H1 (cell line): Measurements from ENCODE around the gene TAAR9. TPM values are rescaled to one million over a fixed set of nuclear protein-coding genes. Genes with fewer than 3 reads are reported as not detected.

Experiments
- CTCF ChIA-PET: fragments of 300-600 bp; sonication (Branson Sonifier 250); formaldehyde crosslinking; loops from one replicate; lab custom pipeline; 2021; ENCODE audit not compliant: partially characterized antibody; lab: Charles Lee
- POLR2A ChIA-PET: fragments of 300-600 bp; sonication (Branson Sonifier 250); formaldehyde crosslinking; loops from one replicate; lab custom pipeline; 2021; ENCODE audit warnings: inconsistent platforms; ENCODE audit not compliant: partially characterized antibody; lab: Charles Lee
- DNase-seq, 2 experiments: peaks; one replicate each; pipeline versions ENCODE4 v3.0.0 to v3.0.0-alpha.2; 2010 to 2022; ENCODE audit warnings: low spot score in 2 of 2, low read depth in 1 of 2, mixed read lengths in 1 of 2
- FAIRE-seq: peaks from 2 replicates; lab custom pipeline; 2011; peaks lifted over from hg19 to GRCh38; lab: Jason Lieb, UNC
- H2AFZ ChIP-seq: 2 replicates; pipeline ENCODE4 v1.8.1; 2012; ENCODE audit warnings: low read length, inconsistent platforms
- H2AK5ac ChIP-seq: 2 replicates; pipeline ENCODE4 v1.6.1; 2013; ENCODE audit warnings: low read depth, low read length
- H2BK120ac ChIP-seq: replicated peaks from 2 replicates; pipeline ENCODE3; 2013; ENCODE audit warnings: low read depth, low read length, inconsistent platforms
- H2BK12ac ChIP-seq: 2 replicates; pipeline ENCODE4 v1.6.1; 2013; ENCODE audit warnings: low read depth, low read length
- H2BK15ac ChIP-seq: 2 replicates; pipeline ENCODE4 v1.6.1; 2013; ENCODE audit warnings: low read length
- H2BK20ac ChIP-seq: 2 replicates; pipeline ENCODE4 v1.6.1; 2013; ENCODE audit warnings: low read length
- H2BK5ac ChIP-seq: 2 replicates; pipeline ENCODE4 v1.6.1; 2013; ENCODE audit warnings: low read depth, low read length
- H3K14ac ChIP-seq: 2 replicates; pipeline ENCODE4 v1.6.1; 2013; ENCODE audit warnings: inconsistent platforms; ENCODE audit not compliant: insufficient read length
- H3K18ac ChIP-seq: 2 replicates; pipeline ENCODE4 v1.6.1; 2013; ENCODE audit warnings: low read length; ENCODE audit errors: extremely low read depth
- H3K23ac ChIP-seq: 2 replicates; pipeline ENCODE4 v1.6.1; 2013; ENCODE audit warnings: inconsistent platforms; ENCODE audit not compliant: insufficient read length
- H3K23me2 ChIP-seq: 2 replicates; pipeline ENCODE4 v1.6.1; 2013; ENCODE audit warnings: low read depth, low read length
- H3K27ac ChIP-seq: 2 replicates; pipeline ENCODE4 v1.6.1; 2011; ENCODE audit warnings: low read depth, low read length, inconsistent platforms
- H3K27me3 ChIP-seq, 4 experiments: replicated peaks in 1 of 4; 1 replicate in 1 of 4; 2 replicates in 3 of 4; pipeline versions ENCODE4 v1.6.1 to v1.8.1; 2011 to 2013; ENCODE audit warnings: low read length in 3 of 4, mild to moderate bottlenecking in 3 of 4, inconsistent platforms in 2 of 4, mixed read lengths in 2 of 4, moderate library complexity in 1 of 4; ENCODE audit not compliant: control insufficient read depth in 3 of 4, insufficient read depth in 3 of 4; ENCODE audit errors: extremely low read depth in 1 of 4
- H3K36me3 ChIP-seq, 4 experiments: 2 replicates each; pipeline versions ENCODE4 v1.6.1 to v1.8.1; 2011 to 2013; ENCODE audit warnings: mild to moderate bottlenecking in 4 of 4, low read length in 3 of 4, moderate library complexity in 2 of 4, control low read depth in 1 of 4, inconsistent platforms in 1 of 4; ENCODE audit not compliant: insufficient read depth in 4 of 4, control insufficient read depth in 2 of 4
- H3K4ac ChIP-seq: replicated peaks from 2 replicates; pipeline ENCODE3; 2013; ENCODE audit warnings: low read length, low read depth, mixed read lengths, inconsistent platforms; ENCODE audit not compliant: insufficient read length
- H3K4me1 ChIP-seq, 4 experiments: replicated peaks in 1 of 4; 1 replicate in 1 of 4; 2 replicates in 3 of 4; pipeline versions ENCODE4 v1.6.1 to v1.8.1; 2011 to 2013; ENCODE audit warnings: low read length in 3 of 4, inconsistent platforms in 2 of 4, mixed read lengths in 1 of 4; ENCODE audit not compliant: insufficient read depth in 4 of 4, control insufficient read depth in 3 of 4
- H3K4me2 ChIP-seq, 2 experiments: 2 replicates each; pipeline versions ENCODE4 v1.6.1 to v1.8.1; 2011 to 2013; ENCODE audit warnings: low read depth in 2 of 2, low read length in 2 of 2, control low read depth in 1 of 2, inconsistent platforms in 1 of 2, mild to moderate bottlenecking in 1 of 2; ENCODE audit not compliant: insufficient read depth in 1 of 2
- H3K4me3 ChIP-seq, 4 experiments: fragments of 200-600, 300-600 bp in 1 of 4; sonication (generic), shearing (Covaris generic), sonication (Bioruptor Twin) in 1 of 4; 2 replicates each; pipeline versions ENCODE4 v1.5.1 to v1.8.1; 2011 to 2016; ENCODE audit warnings: low read length in 4 of 4, low read depth in 3 of 4, control low read depth in 2 of 4, inconsistent platforms in 2 of 4, mild to moderate bottlenecking in 2 of 4, mixed read lengths in 1 of 4, moderate library complexity in 1 of 4; ENCODE audit not compliant: insufficient read depth in 2 of 4; ENCODE audit errors: extremely low read depth in 1 of 4
- H3K56ac ChIP-seq: replicated peaks from 2 replicates; pipeline ENCODE3; 2013; ENCODE audit warnings: low read depth, mild to moderate bottlenecking, mixed read lengths, low read length, inconsistent platforms; ENCODE audit not compliant: insufficient read length
- H3K79me1 ChIP-seq: 2 replicates; pipeline ENCODE4 v1.6.1; 2013; ENCODE audit warnings: low read depth, low read length, control low read depth
- H3K79me2 ChIP-seq, 2 experiments: 2 replicates each; pipeline versions ENCODE4 v1.6.1 to v1.8.1; 2012 to 2013; ENCODE audit warnings: low read length in 2 of 2, mild to moderate bottlenecking in 2 of 2, inconsistent platforms in 1 of 2; ENCODE audit not compliant: insufficient read depth in 2 of 2, control insufficient read depth in 1 of 2
- H3K9ac ChIP-seq, 4 experiments: replicated peaks in 1 of 4; 1 replicate in 1 of 4; 2 replicates in 3 of 4; pipeline versions ENCODE4 v1.6.1 to v1.8.1; 2011 to 2013; ENCODE audit warnings: low read depth in 3 of 4, low read length in 3 of 4, control low read depth in 2 of 4, mild to moderate bottlenecking in 2 of 4, moderate library complexity in 2 of 4, inconsistent platforms in 1 of 4; ENCODE audit errors: extremely low read depth in 1 of 4
- H3K9me3 ChIP-seq, 2 experiments: 2 replicates each; pipeline versions ENCODE4 v1.6.1 to v1.8.1; 2012 to 2013; ENCODE audit warnings: mild to moderate bottlenecking in 2 of 2, moderate library complexity in 2 of 2, control low read depth in 1 of 2, inconsistent platforms in 1 of 2, low read depth in 1 of 2, low read length in 1 of 2, mixed read lengths in 1 of 2; ENCODE audit not compliant: insufficient read depth in 2 of 2
- H4K20me1 ChIP-seq, 2 experiments: replicated peaks in 1 of 2; 2 replicates each; pipeline versions ENCODE3 to v1.8.1; 2011 to 2013; ENCODE audit warnings: inconsistent platforms in 2 of 2, low read length in 2 of 2, mild to moderate bottlenecking in 1 of 2; ENCODE audit not compliant: insufficient read depth in 2 of 2, control insufficient read depth in 1 of 2
- H4K5ac ChIP-seq: 2 replicates; pipeline ENCODE4 v1.6.1; 2013; ENCODE audit warnings: low read length, low read depth, mixed read lengths, inconsistent platforms; ENCODE audit not compliant: insufficient read length
- H4K8ac ChIP-seq: 2 replicates; pipeline ENCODE4 v1.8.0; 2013; ENCODE audit warnings: mild to moderate bottlenecking, moderate library complexity, low read length, inconsistent platforms; ENCODE audit not compliant: insufficient read depth; ENCODE audit errors: extremely low read depth
- H4K91ac ChIP-seq: replicated peaks from 2 replicates; pipeline ENCODE3; 2013; ENCODE audit warnings: low read length, mixed read lengths, inconsistent platforms; ENCODE audit not compliant: insufficient read length
- ATF3 ChIP-seq: IDR thresholded peaks from 2 replicates; pipeline ENCODE4 v1.6.1; 2011; ENCODE audit warnings: low read depth, mild to moderate bottlenecking, low read length; ENCODE audit not compliant: insufficient read depth
- CTBP2 ChIP-seq: IDR thresholded peaks from 2 replicates; pipeline ENCODE4 v1.7.0; 2011; ENCODE audit warnings: borderline replicate concordance, mild to moderate bottlenecking, moderate library complexity, mixed read lengths, low read length; ENCODE audit not compliant: insufficient read depth, insufficient read length
- MAFK ChIP-seq: IDR thresholded peaks from 2 replicates; pipeline ENCODE4 v1.6.1; 2012; ENCODE audit warnings: low read depth, mild to moderate bottlenecking, improper control_type of control experiment, low read length
- SIX5 ChIP-seq: IDR thresholded peaks from 2 replicates; pipeline ENCODE4 v1.6.1; 2011; ENCODE audit warnings: mild to moderate bottlenecking, low read depth, low read length
- SP1 ChIP-seq: IDR thresholded peaks from 2 replicates; pipeline ENCODE4 v1.6.1; 2011; ENCODE audit warnings: low read depth, low read length
- TCF12 ChIP-seq: IDR thresholded peaks from 2 replicates; pipeline ENCODE4 v1.6.1; 2011; ENCODE audit warnings: low read depth, mild to moderate bottlenecking, low read length
- WGBS, 2 experiments: shearing (Covaris generic) in 1 of 2; methylation state at CpG; one replicate each; pipeline versions ENCODE4 v1.1.6 to v1.1.7; 2013 to 2015; ENCODE audit warnings: low lambda C conversion rate in 2 of 2, mixed read lengths in 2 of 2, inconsistent platforms in 1 of 2, low coverage in 1 of 2, missing lambda C conversion rate in 1 of 2; ENCODE audit not compliant: insufficient replicate concordance in 2 of 2, insufficient coverage in 1 of 2, insufficient read length in 1 of 2; ENCODE audit errors: extremely low coverage in 1 of 2, missing lambda C conversion rate in 1 of 2; 5-methylcytosine and 5-hydroxymethylcytosine counted together
- polyA plus RNA-seq, 7 experiments: library from polyadenylated mRNA; depleted of rRNA in 3 of 7; stranded (reverse) in 5 of 7; unstranded in 2 of 7; fragments of >200 nt in 5 of 7; fragments of 200-250 nt in 2 of 7; gene quantifications; 1 replicate in 5 of 7; 2 replicates in 1 of 7; 4 replicates in 1 of 7; pipeline versions ENCODE4 v1.2.1 to v1.2.3, GENCODE V29; 2011 to 2013; ENCODE audit warnings: missing spikeins in 2 of 7, mixed read lengths in 2 of 7
- total RNA-seq: library from RNA; stranded (reverse); fragmentation: NEBNext Ultra II Directional; extraction: Animal tissue kit (Norgen Biotek cat#: 25700); gene quantifications from 2 replicates; pipeline ENCODE4 v1.2.1, GENCODE V29; 2021

TAAR9 gene
- total and polyA plus RNA-seq, 2 of the 8 experiments (the other 6 are each of a cell fraction or from before 2014, with no cell fraction given), result not detected

DNA sequence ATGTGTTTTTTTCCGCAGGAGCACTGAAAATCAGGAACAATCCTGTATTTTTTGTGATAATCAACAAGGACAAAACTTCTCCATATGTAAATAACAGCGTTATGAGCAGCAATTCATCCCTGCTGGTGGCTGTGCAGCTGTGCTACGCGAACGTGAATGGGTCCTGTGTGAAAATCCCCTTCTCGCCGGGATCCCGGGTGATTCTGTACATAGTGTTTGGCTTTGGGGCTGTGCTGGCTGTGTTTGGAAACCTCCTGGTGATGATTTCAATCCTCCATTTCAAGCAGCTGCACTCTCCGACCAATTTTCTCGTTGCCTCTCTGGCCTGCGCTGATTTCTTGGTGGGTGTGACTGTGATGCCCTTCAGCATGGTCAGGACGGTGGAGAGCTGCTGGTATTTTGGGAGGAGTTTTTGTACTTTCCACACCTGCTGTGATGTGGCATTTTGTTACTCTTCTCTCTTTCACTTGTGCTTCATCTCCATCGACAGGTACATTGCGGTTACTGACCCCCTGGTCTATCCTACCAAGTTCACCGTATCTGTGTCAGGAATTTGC is 32.2 kb downstream of the TAAR9 start, which contains the start of gene TAAR6:
TSS of gene TAAR6 (plus strand) at position 102 of the 557 bp plus-strand sequence. CDS start at position 102, 0 bp downstream.
- no peak within 1 kb of the TSS for H3K56ac ChIP-seq
- ChIA-PET CTCF (no interaction called here), POLR2A (interaction anchor here (0.9 to 1.0 kb wide), 2 partner anchors 8 to 244 kb away, joined by 3 read pairs; partner anchors contain the start of gene RPS12)
- H3K27ac ChIP-seq, result no peak within 1 kb of the TSS
- no peak within 1 kb of the TSS for H3K23ac ChIP-seq
- no peak within 1 kb of the TSS for H2BK120ac ChIP-seq
- H2BK12ac ChIP-seq, result peak within 1 kb of the TSS; percentile 88
- no peaks in the 10 kb centered on the region for H3K36me3 ChIP-seq
- H4K8ac ChIP-seq, result no peak within 1 kb of the TSS
- no peaks in the 10 kb centered on the region for H3K27me3 ChIP-seq
- peak within 1 kb of the TSS in 1 of 2 experiments; percentile 1; a peak in 1 of 4 replicates for H3K4me2 ChIP-seq
- peaks cover 0 to 6% (median 1%) of the 10 kb centered on the region in 4 experiments; a peak in 5 of 7 replicates for H3K4me1 ChIP-seq
- no peak for DNase-seq
- no peaks in the 10 kb centered on the region for H3K23me2 ChIP-seq
- no peak within 1 kb of the TSS for H3K4ac ChIP-seq
- H2BK20ac ChIP-seq, result 0 out of 2 replicates have a peak within 1 kb of the TSS, but pooled peaks have one; percentile 37
- no peak within 1 kb of the TSS for H4K91ac ChIP-seq
- no peak within 1 kb of the TSS for H3K9ac ChIP-seq
- H2BK5ac ChIP-seq, result no peak within 1 kb of the TSS
- H3K18ac ChIP-seq, result 0 out of 2 replicates have a peak within 1 kb of the TSS, but pooled peaks have one; percentile 9
- peak within 1 kb of the TSS; percentile 61; the same call in 1 of the 2 replicates for H2AFZ ChIP-seq
- H3K14ac ChIP-seq, result no peak within 1 kb of the TSS
- no peak within 1 kb of the TSS for H2BK15ac ChIP-seq
- H3K4me3 ChIP-seq, result no peak within 1 kb of the TSS
- FAIRE-seq, result no peak
- no peak within 1 kb of the TSS for H4K5ac ChIP-seq
- H3K79me2 ChIP-seq, result no peaks in the 10 kb centered on the region
- no peak within 1 kb of the TSS for H2AK5ac ChIP-seq
- no peaks in the 10 kb centered on the region for H3K9me3 ChIP-seq
- 83% methylated on average over 15 of the region's 15 CpGs; no CpG with 5 or more reads in 1 of the 2 experiments for WGBS, 2 experiments
- H4K20me1 ChIP-seq, result no peaks in the 10 kb centered on the region
- H3K79me1 ChIP-seq, result no peaks in the 10 kb centered on the region
- no peak for TF ChIP-seq SIX5
- no peak for TF ChIP-seq MAFK
- no peak for TF ChIP-seq SP1
- TF ChIP-seq CTBP2, result no peak
- no peak for TF ChIP-seq TCF12
- no peak for TF ChIP-seq ATF3
